H1 (cell line): ENCODE measurements around the gene MMADHC. TPM values are rescaled to one million over a fixed set of nuclear protein-coding genes. Genes with fewer than 3 reads are reported as not detected.

ENCODE experiments used
- CTCF ChIA-PET: fragments of 300-600 bp; sonication (Branson Sonifier 250); formaldehyde crosslinking; loops from one replicate; lab custom pipeline; 2021; ENCODE audit not compliant: partially characterized antibody; lab: Charles Lee
- POLR2A ChIA-PET: fragments of 300-600 bp; sonication (Branson Sonifier 250); formaldehyde crosslinking; loops from one replicate; lab custom pipeline; 2021; ENCODE audit warnings: inconsistent platforms; ENCODE audit not compliant: partially characterized antibody; lab: Charles Lee
- DNase-seq, 2 experiments: peaks; one replicate each; pipeline versions ENCODE4 v3.0.0 to v3.0.0-alpha.2; 2010 to 2022; ENCODE audit warnings: low spot score in 2 of 2, low read depth in 1 of 2, mixed read lengths in 1 of 2
- FAIRE-seq: peaks from 2 replicates; lab custom pipeline; 2011; peaks lifted over from hg19 to GRCh38; lab: Jason Lieb, UNC
- H2AFZ ChIP-seq: 2 replicates; pipeline ENCODE4 v1.8.1; 2012; ENCODE audit warnings: low read length, inconsistent platforms
- H2AK5ac ChIP-seq: 2 replicates; pipeline ENCODE4 v1.6.1; 2013; ENCODE audit warnings: low read depth, low read length
- H2BK120ac ChIP-seq: replicated peaks from 2 replicates; pipeline ENCODE3; 2013; ENCODE audit warnings: low read depth, low read length, inconsistent platforms
- H2BK12ac ChIP-seq: 2 replicates; pipeline ENCODE4 v1.6.1; 2013; ENCODE audit warnings: low read depth, low read length
- H2BK15ac ChIP-seq: 2 replicates; pipeline ENCODE4 v1.6.1; 2013; ENCODE audit warnings: low read length
- H2BK20ac ChIP-seq: 2 replicates; pipeline ENCODE4 v1.6.1; 2013; ENCODE audit warnings: low read length
- H2BK5ac ChIP-seq: 2 replicates; pipeline ENCODE4 v1.6.1; 2013; ENCODE audit warnings: low read depth, low read length
- H3K14ac ChIP-seq: 2 replicates; pipeline ENCODE4 v1.6.1; 2013; ENCODE audit warnings: inconsistent platforms; ENCODE audit not compliant: insufficient read length
- H3K18ac ChIP-seq: 2 replicates; pipeline ENCODE4 v1.6.1; 2013; ENCODE audit warnings: low read length; ENCODE audit errors: extremely low read depth
- H3K23ac ChIP-seq: 2 replicates; pipeline ENCODE4 v1.6.1; 2013; ENCODE audit warnings: inconsistent platforms; ENCODE audit not compliant: insufficient read length
- H3K23me2 ChIP-seq: 2 replicates; pipeline ENCODE4 v1.6.1; 2013; ENCODE audit warnings: low read depth, low read length
- H3K27ac ChIP-seq: 2 replicates; pipeline ENCODE4 v1.6.1; 2011; ENCODE audit warnings: low read depth, low read length, inconsistent platforms
- H3K27me3 ChIP-seq, 4 experiments: replicated peaks in 1 of 4; 1 replicate in 1 of 4; 2 replicates in 3 of 4; pipeline versions ENCODE4 v1.6.1 to v1.8.1; 2011 to 2013; ENCODE audit warnings: low read length in 3 of 4, mild to moderate bottlenecking in 3 of 4, inconsistent platforms in 2 of 4, mixed read lengths in 2 of 4, moderate library complexity in 1 of 4; ENCODE audit not compliant: control insufficient read depth in 3 of 4, insufficient read depth in 3 of 4; ENCODE audit errors: extremely low read depth in 1 of 4
- H3K36me3 ChIP-seq, 4 experiments: 2 replicates each; pipeline versions ENCODE4 v1.6.1 to v1.8.1; 2011 to 2013; ENCODE audit warnings: mild to moderate bottlenecking in 4 of 4, low read length in 3 of 4, moderate library complexity in 2 of 4, control low read depth in 1 of 4, inconsistent platforms in 1 of 4; ENCODE audit not compliant: insufficient read depth in 4 of 4, control insufficient read depth in 2 of 4
- H3K4ac ChIP-seq: replicated peaks from 2 replicates; pipeline ENCODE3; 2013; ENCODE audit warnings: low read length, low read depth, mixed read lengths, inconsistent platforms; ENCODE audit not compliant: insufficient read length
- H3K4me1 ChIP-seq, 4 experiments: replicated peaks in 1 of 4; 1 replicate in 1 of 4; 2 replicates in 3 of 4; pipeline versions ENCODE4 v1.6.1 to v1.8.1; 2011 to 2013; ENCODE audit warnings: low read length in 3 of 4, inconsistent platforms in 2 of 4, mixed read lengths in 1 of 4; ENCODE audit not compliant: insufficient read depth in 4 of 4, control insufficient read depth in 3 of 4
- H3K4me2 ChIP-seq, 2 experiments: 2 replicates each; pipeline versions ENCODE4 v1.6.1 to v1.8.1; 2011 to 2013; ENCODE audit warnings: low read depth in 2 of 2, low read length in 2 of 2, control low read depth in 1 of 2, inconsistent platforms in 1 of 2, mild to moderate bottlenecking in 1 of 2; ENCODE audit not compliant: insufficient read depth in 1 of 2
- H3K4me3 ChIP-seq, 4 experiments: fragments of 200-600, 300-600 bp in 1 of 4; sonication (generic), shearing (Covaris generic), sonication (Bioruptor Twin) in 1 of 4; 2 replicates each; pipeline versions ENCODE4 v1.5.1 to v1.8.1; 2011 to 2016; ENCODE audit warnings: low read length in 4 of 4, low read depth in 3 of 4, control low read depth in 2 of 4, inconsistent platforms in 2 of 4, mild to moderate bottlenecking in 2 of 4, mixed read lengths in 1 of 4, moderate library complexity in 1 of 4; ENCODE audit not compliant: insufficient read depth in 2 of 4; ENCODE audit errors: extremely low read depth in 1 of 4
- H3K56ac ChIP-seq: replicated peaks from 2 replicates; pipeline ENCODE3; 2013; ENCODE audit warnings: low read depth, mild to moderate bottlenecking, mixed read lengths, low read length, inconsistent platforms; ENCODE audit not compliant: insufficient read length
- H3K79me1 ChIP-seq: 2 replicates; pipeline ENCODE4 v1.6.1; 2013; ENCODE audit warnings: low read depth, low read length, control low read depth
- H3K79me2 ChIP-seq, 2 experiments: 2 replicates each; pipeline versions ENCODE4 v1.6.1 to v1.8.1; 2012 to 2013; ENCODE audit warnings: low read length in 2 of 2, mild to moderate bottlenecking in 2 of 2, inconsistent platforms in 1 of 2; ENCODE audit not compliant: insufficient read depth in 2 of 2, control insufficient read depth in 1 of 2
- H3K9ac ChIP-seq, 4 experiments: replicated peaks in 1 of 4; 1 replicate in 1 of 4; 2 replicates in 3 of 4; pipeline versions ENCODE4 v1.6.1 to v1.8.1; 2011 to 2013; ENCODE audit warnings: low read depth in 3 of 4, low read length in 3 of 4, control low read depth in 2 of 4, mild to moderate bottlenecking in 2 of 4, moderate library complexity in 2 of 4, inconsistent platforms in 1 of 4; ENCODE audit errors: extremely low read depth in 1 of 4
- H3K9me3 ChIP-seq, 2 experiments: 2 replicates each; pipeline versions ENCODE4 v1.6.1 to v1.8.1; 2012 to 2013; ENCODE audit warnings: mild to moderate bottlenecking in 2 of 2, moderate library complexity in 2 of 2, control low read depth in 1 of 2, inconsistent platforms in 1 of 2, low read depth in 1 of 2, low read length in 1 of 2, mixed read lengths in 1 of 2; ENCODE audit not compliant: insufficient read depth in 2 of 2
- H4K20me1 ChIP-seq, 2 experiments: replicated peaks in 1 of 2; 2 replicates each; pipeline versions ENCODE3 to v1.8.1; 2011 to 2013; ENCODE audit warnings: inconsistent platforms in 2 of 2, low read length in 2 of 2, mild to moderate bottlenecking in 1 of 2; ENCODE audit not compliant: insufficient read depth in 2 of 2, control insufficient read depth in 1 of 2
- H4K5ac ChIP-seq: 2 replicates; pipeline ENCODE4 v1.6.1; 2013; ENCODE audit warnings: low read length, low read depth, mixed read lengths, inconsistent platforms; ENCODE audit not compliant: insufficient read length
- H4K8ac ChIP-seq: 2 replicates; pipeline ENCODE4 v1.8.0; 2013; ENCODE audit warnings: mild to moderate bottlenecking, moderate library complexity, low read length, inconsistent platforms; ENCODE audit not compliant: insufficient read depth; ENCODE audit errors: extremely low read depth
- H4K91ac ChIP-seq: replicated peaks from 2 replicates; pipeline ENCODE3; 2013; ENCODE audit warnings: low read length, mixed read lengths, inconsistent platforms; ENCODE audit not compliant: insufficient read length
- CREB1 ChIP-seq: IDR thresholded peaks from 2 replicates; pipeline ENCODE4 v1.6.1; 2012; ENCODE audit warnings: inconsistent platforms
- NANOG ChIP-seq: IDR thresholded peaks from 2 replicates; pipeline ENCODE4 v1.6.1; 2011; ENCODE audit warnings: low read length, low read depth, mild to moderate bottlenecking, inconsistent platforms; ENCODE audit not compliant: insufficient read depth, poor library complexity, severe bottlenecking
- POLR2A ChIP-seq, 2 experiments: IDR thresholded peaks; 1 replicate in 1 of 2; 2 replicates in 1 of 2; pipeline ENCODE4 v1.6.1; 2011; ENCODE audit warnings: low read depth in 2 of 2, low read length in 2 of 2, mild to moderate bottlenecking in 2 of 2; ENCODE audit errors: control extremely low read depth in 1 of 2
- SP1 ChIP-seq: IDR thresholded peaks from 2 replicates; pipeline ENCODE4 v1.6.1; 2011; ENCODE audit warnings: low read depth, low read length
- WGBS, 2 experiments: shearing (Covaris generic) in 1 of 2; methylation state at CpG; one replicate each; pipeline versions ENCODE4 v1.1.6 to v1.1.7; 2013 to 2015; ENCODE audit warnings: low lambda C conversion rate in 2 of 2, mixed read lengths in 2 of 2, inconsistent platforms in 1 of 2, low coverage in 1 of 2, missing lambda C conversion rate in 1 of 2; ENCODE audit not compliant: insufficient replicate concordance in 2 of 2, insufficient coverage in 1 of 2, insufficient read length in 1 of 2; ENCODE audit errors: extremely low coverage in 1 of 2, missing lambda C conversion rate in 1 of 2; 5-methylcytosine and 5-hydroxymethylcytosine counted together
- polyA plus RNA-seq, 7 experiments: library from polyadenylated mRNA; depleted of rRNA in 3 of 7; stranded (reverse) in 5 of 7; unstranded in 2 of 7; fragments of >200 nt in 5 of 7; fragments of 200-250 nt in 2 of 7; gene quantifications; 1 replicate in 5 of 7; 2 replicates in 1 of 7; 4 replicates in 1 of 7; pipeline versions ENCODE4 v1.2.1 to v1.2.3, GENCODE V29; 2011 to 2013; ENCODE audit warnings: missing spikeins in 2 of 7, mixed read lengths in 2 of 7
- total RNA-seq: library from RNA; stranded (reverse); fragmentation: NEBNext Ultra II Directional; extraction: Animal tissue kit (Norgen Biotek cat#: 25700); gene quantifications from 2 replicates; pipeline ENCODE4 v1.2.1, GENCODE V29; 2021
- TF ChIP-seq, protein P1 (sequence below): IDR thresholded peaks from 2 replicates; pipeline ENCODE4 v1.6.1; 2012; ENCODE audit warnings: low read length, inconsistent platforms

MMADHC gene
- total and polyA plus RNA-seq, 2 of the 8 experiments (the other 6 are each of a cell fraction or from before 2014, with no cell fraction given) = 61.1 to 130 TPM

- Histone ChIP-seq H3K4me3 (peak overlapping the region; percentile 87 to 99 (median 98)), H3K79me1 (no peaks in the 10 kb centered on the region), H2BK20ac (no peak overlapping the region), H2AK5ac (no peak overlapping the region), H2AFZ (peak overlapping the region; percentile 98), H4K8ac (no peak overlapping the region), H3K4ac (no peak overlapping the region), H3K23me2 (peaks cover 2% of the 10 kb centered on the region; the same call in 1 of the 2 replicates), H3K79me2 (peaks cover 4 to 42% of the 10 kb centered on the region in 2 experiments), H3K4me1 (peaks cover 0 to 4% (median 0%) of the 10 kb centered on the region in 4 experiments; a peak in 2 of 7 replicates), H2BK12ac (no peak overlapping the region), H4K20me1 (no peaks in the 10 kb centered on the region), H3K27ac (0 out of 2 replicates have a peak overlapping the region, but pooled peaks have one; percentile 98), H3K56ac (no peak overlapping the region), H3K18ac (no peak overlapping the region), H2BK15ac (no peak overlapping the region), H3K14ac (no peak overlapping the region), H3K23ac (no peak overlapping the region), H3K36me3 (peaks cover 0 to 18% (median 0%) of the 10 kb centered on the region in 4 experiments; a peak in 2 of 8 replicates), H3K27me3 (no peaks in the 10 kb centered on the region), H3K4me2 (peak overlapping the region; percentile 73 to 77), H2BK5ac (no peak overlapping the region), H3K9ac (peak overlapping the region in 3 of 4 experiments; percentile 58 to 98 (median 98); a peak in 3 of 7 replicates), H3K9me3 (no peaks in the 10 kb centered on the region), H4K91ac (no peak overlapping the region), H4K5ac (no peak overlapping the region), H2BK120ac (no peak overlapping the region)
- ChIA-PET CTCF (no interaction called here), POLR2A (interaction anchor here (0.6 to 1.9 kb wide), 2 partner anchors 11 to 213 kb away, joined by 3 to 9 read pairs; no protein-coding TSS in a partner anchor)
- FAIRE-seq (no peak), DNase-seq (no peak)
- TF ChIP-seq, protein P1, sequence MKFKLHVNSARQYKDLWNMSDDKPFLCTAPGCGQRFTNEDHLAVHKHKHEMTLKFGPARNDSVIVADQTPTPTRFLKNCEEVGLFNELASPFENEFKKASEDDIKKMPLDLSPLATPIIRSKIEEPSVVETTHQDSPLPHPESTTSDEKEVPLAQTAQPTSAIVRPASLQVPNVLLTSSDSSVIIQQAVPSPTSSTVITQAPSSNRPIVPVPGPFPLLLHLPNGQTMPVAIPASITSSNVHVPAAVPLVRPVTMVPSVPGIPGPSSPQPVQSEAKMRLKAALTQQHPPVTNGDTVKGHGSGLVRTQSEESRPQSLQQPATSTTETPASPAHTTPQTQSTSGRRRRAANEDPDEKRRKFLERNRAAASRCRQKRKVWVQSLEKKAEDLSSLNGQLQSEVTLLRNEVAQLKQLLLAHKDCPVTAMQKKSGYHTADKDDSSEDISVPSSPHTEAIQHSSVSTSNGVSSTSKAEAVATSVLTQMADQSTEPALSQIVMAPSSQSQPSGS = no peak
- TF ChIP-seq SP1 (peak; percentile 66; the same call in 1 of the 2 replicates), NANOG (no peak), CREB1 (no peak), POLR2A (IDR thresholded peaks at IDR 0.05; ENCODE audit: control extremely low read depth in 1 of 2, low read depth in 2 of 2, low read length in 2 of 2) (peak in 1 of 2 experiments; percentile 50; a peak in 1 of 3 replicates)
- WGBS, 2 experiments = 66% methylated on average over 10 of the region's 10 CpGs; no CpG with 5 or more reads in 1 of the 2 experiments
These were observed 444 bp upstream of the MMADHC start for GRCh38 chr2:149587950-149588487.
